Fibroblast of gingiva (primary cell): Measurements from ENCODE around the gene C5orf15.
A peak's percentile ranks its signal among the peaks of the same experiment; 100 is the strongest.

Experiments used
- DNase-seq: peaks from one replicate; pipeline ENCODE4 v3.0.0-alpha.2; 2011; ENCODE audit warnings: low read depth

C5orf15 gene

GRCh38 chr5:133968204-133968980 lies at the start of gene C5orf15:
TSS of gene C5orf15 (minus strand) at chr5:133968625. CDS start at chr5:133968584, 41 bp downstream.
- peak; percentile 96 for DNase-seq

GRCh38 chr5:134008266-134008749 lies 39.9 kb upstream of the C5orf15 start:
- no peak for DNase-seq

GRCh38 chr5:134007581-134008265 lies 39.3 kb upstream of the C5orf15 start:
- DNase-seq, result no peak

- DNase-seq, result no peak
These were observed 37.7 kb upstream of the C5orf15 start for GRCh38 chr5:134006115-134006514.

GRCh38 chr5:134005417-134006061 lies 37.1 kb upstream of the C5orf15 start:
- peak; percentile 26 for DNase-seq

GRCh38 chr5:134004626-134005416 lies 36.4 kb upstream of the C5orf15 start, which contains the start of gene VDAC1:
TSS of gene VDAC1 (minus strand) at chr5:134004975. CDS start at chr5:133993012, 11,963 bp downstream.
- DNase-seq, result peak; percentile 91

GRCh38 chr5:134003817-134004625 lies 35.6 kb upstream of the C5orf15 start:
- peak; percentile 40 for DNase-seq

- no peak for DNase-seq
These were observed 34.8 kb upstream of the C5orf15 start for GRCh38 chr5:134003064-134003816.

- no peak for DNase-seq
These were observed 33.7 kb upstream of the C5orf15 start for GRCh38 chr5:134001938-134002731.

- no peak for DNase-seq
These were observed 32.5 kb upstream of the C5orf15 start for GRCh38 chr5:134000696-134001453.

GRCh38 chr5:134000091-134000511 lies 31.7 kb upstream of the C5orf15 start:
- DNase-seq, result no peak

- DNase-seq, result no peak
These were observed 30.4 kb upstream of the C5orf15 start for GRCh38 chr5:133998807-133999206.

- DNase-seq, result no peak
These were observed 29.6 kb upstream of the C5orf15 start for GRCh38 chr5:133998042-133998441.

GRCh38 chr5:133996683-133997252 lies 28.3 kb upstream of the C5orf15 start:
- DNase-seq, result no peak

GRCh38 chr5:133995883-133996563 lies 27.6 kb upstream of the C5orf15 start:
- DNase-seq, result no peak

- no peak for DNase-seq
These were observed 26.9 kb upstream of the C5orf15 start for GRCh38 chr5:133995341-133995740.

- DNase-seq, result no peak
These were observed 26.5 kb upstream of the C5orf15 start for GRCh38 chr5:133994990-133995333.
